Measurements from ENCODE around the gene CHFR. TPM values are rescaled to one million over a fixed set of nuclear protein-coding genes. Genes with fewer than 3 reads are reported as not detected.

CHFR gene
- total and polyA plus RNA-seq, 9 of the 15 experiments (the other 6 are each of a cell fraction or from before 2014, with no cell fraction given) = 0.61 to 33.9 (median 19.3) TPM

DNA sequence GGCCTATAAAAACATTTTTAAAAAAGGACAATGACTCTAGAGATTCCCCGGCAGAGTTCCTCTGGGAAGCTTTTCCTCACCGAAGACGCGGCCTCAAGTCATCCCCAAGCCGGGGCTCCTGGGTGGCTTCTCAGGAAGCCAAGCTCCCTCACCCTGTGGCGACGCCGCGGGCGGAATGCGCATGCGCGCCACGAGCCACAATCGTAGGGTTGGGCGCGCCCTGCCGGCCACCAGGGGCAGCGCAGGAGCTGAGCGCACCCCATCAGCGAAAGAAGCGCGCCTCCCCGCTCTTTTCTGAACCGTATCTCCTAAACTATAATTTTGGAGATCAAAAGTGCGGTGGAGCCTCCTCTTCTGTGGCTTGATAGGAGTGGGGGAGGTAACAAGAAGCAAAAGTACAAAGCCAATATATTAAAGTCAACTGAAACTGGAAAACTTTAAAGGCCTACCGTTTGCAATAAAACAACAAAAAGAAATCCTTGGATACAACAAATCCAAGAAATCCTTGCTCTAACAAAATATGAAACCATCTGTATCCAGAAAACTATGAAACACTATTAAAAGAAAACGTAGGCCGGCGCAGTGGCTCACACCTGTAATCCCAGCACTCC, 17.4 kb upstream of the CHFR start (continued):
- TF ChIP-seq ZNF77 (CRISPR knock-in tag; IDR thresholded peaks at IDR 0.05) (no peak), TCF3 (CRISPR knock-in tag; IDR thresholded peaks at IDR 0.05) (no peak), ELK3 (CRISPR knock-in tag; IDR thresholded peaks at IDR 0.05) (no peak), ZNF609 (CRISPR knock-in tag; IDR thresholded peaks at IDR 0.05; ENCODE audit: borderline replicate concordance) (no peak), SAFB (IDR thresholded peaks at IDR 0.05; ENCODE audit: borderline replicate concordance, low read depth, low read length) (no peak)
- TF ChIP-seq, protein P1, sequence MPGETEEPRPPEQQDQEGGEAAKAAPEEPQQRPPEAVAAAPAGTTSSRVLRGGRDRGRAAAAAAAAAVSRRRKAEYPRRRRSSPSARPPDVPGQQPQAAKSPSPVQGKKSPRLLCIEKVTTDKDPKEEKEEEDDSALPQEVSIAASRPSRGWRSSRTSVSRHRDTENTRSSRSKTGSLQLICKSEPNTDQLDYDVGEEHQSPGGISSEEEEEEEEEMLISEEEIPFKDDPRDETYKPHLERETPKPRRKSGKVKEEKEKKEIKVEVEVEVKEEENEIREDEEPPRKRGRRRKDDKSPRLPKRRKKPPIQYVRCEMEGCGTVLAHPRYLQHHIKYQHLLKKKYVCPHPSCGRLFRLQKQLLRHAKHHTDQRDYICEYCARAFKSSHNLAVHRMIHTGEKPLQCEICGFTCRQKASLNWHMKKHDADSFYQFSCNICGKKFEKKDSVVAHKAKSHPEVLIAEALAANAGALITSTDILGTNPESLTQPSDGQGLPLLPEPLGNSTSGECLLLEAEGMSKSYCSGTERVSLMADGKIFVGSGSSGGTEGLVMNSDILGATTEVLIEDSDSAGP (CRISPR knock-in tag; IDR thresholded peaks at IDR 0.05) = no peak
- TF ChIP-seq, protein P2, sequence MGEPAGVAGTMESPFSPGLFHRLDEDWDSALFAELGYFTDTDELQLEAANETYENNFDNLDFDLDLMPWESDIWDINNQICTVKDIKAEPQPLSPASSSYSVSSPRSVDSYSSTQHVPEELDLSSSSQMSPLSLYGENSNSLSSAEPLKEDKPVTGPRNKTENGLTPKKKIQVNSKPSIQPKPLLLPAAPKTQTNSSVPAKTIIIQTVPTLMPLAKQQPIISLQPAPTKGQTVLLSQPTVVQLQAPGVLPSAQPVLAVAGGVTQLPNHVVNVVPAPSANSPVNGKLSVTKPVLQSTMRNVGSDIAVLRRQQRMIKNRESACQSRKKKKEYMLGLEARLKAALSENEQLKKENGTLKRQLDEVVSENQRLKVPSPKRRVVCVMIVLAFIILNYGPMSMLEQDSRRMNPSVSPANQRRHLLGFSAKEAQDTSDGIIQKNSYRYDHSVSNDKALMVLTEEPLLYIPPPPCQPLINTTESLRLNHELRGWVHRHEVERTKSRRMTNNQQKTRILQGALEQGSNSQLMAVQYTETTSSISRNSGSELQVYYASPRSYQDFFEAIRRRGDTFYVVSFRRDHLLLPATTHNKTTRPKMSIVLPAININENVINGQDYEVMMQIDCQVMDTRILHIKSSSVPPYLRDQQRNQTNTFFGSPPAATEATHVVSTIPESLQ (CRISPR knock-in tag; IDR thresholded peaks at IDR 0.05) = no peak

Data from K562 (cell line).